ENCODE data around the gene ZNF33B. TPM values are rescaled to one million over a fixed set of nuclear protein-coding genes. Genes with fewer than 3 reads are reported as not detected.
A peak's percentile ranks its signal among the peaks of the same experiment; 100 is the strongest.

The ZNF33B gene
- total and polyA plus RNA-seq, 8 donors, result 18.9 to 83.8 (median 57.7) TPM

DNA sequence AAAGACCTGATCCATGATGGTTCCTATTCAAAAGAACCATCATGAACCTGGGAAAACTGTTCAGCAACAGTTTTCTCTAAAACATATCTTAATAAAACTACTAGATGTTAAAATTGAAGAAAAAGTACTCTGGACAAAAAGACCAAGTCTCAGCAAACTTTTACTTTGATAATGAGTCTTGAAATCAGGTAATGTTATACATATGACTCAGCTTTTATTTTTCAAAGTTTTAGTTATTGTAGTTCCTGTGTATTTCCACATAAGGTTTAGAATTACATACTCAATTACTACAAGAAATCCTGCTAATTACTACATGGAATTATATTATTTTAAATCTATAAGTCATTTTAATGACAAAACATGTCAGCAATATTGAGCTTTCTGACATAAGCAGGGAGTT lies 42.2 kb downstream of the ZNF33B start:
- Histone ChIP-seq H3K27me3 (no peaks in the 10 kb centered on the region), H3K36me3 (peaks cover 18 to 48% (median 23%) of the 10 kb centered on the region in 3 donors), H3K27ac (no peak overlapping the region), H3K9me3 (peaks cover 0 to 12% (median 6%) of the 10 kb centered on the region in 4 donors), H3K4me3 (no peak overlapping the region), H3K4me1 (no peaks in the 10 kb centered on the region)
- FAIRE-seq, result peak; percentile 9
- no peak for ATAC-seq
- intact Hi-C loops (cut with DNase I), result no loop called here
- no peak for DNase-seq
- TF ChIP-seq, protein P1, sequence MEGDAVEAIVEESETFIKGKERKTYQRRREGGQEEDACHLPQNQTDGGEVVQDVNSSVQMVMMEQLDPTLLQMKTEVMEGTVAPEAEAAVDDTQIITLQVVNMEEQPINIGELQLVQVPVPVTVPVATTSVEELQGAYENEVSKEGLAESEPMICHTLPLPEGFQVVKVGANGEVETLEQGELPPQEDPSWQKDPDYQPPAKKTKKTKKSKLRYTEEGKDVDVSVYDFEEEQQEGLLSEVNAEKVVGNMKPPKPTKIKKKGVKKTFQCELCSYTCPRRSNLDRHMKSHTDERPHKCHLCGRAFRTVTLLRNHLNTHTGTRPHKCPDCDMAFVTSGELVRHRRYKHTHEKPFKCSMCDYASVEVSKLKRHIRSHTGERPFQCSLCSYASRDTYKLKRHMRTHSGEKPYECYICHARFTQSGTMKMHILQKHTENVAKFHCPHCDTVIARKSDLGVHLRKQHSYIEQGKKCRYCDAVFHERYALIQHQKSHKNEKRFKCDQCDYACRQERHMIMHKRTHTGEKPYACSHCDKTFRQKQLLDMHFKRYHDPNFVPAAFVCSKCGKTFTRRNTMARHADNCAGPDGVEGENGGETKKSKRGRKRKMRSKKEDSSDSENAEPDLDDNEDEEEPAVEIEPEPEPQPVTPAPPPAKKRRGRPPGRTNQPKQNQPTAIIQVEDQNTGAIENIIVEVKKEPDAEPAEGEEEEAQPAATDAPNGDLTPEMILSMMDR (IDR thresholded peaks at IDR 0.05), result no peak

DNA sequence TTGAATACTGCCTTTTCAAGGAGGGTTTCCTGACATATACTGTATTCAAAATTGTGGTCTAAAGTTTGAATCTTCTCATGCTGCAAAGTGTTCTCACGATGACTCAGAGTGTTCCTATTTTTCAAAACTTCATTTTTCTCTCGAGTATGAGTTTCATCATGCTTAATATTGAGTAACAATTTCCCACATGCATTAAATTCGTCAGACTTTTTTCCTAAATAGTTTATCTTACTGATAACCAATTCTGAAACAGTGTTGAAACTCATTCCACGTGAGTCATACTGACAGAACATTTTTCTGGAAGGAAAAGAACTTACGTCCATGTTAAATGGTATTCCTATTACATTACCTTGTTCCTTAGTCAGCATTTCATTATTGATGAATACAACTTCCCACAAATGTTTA lies 44.1 kb downstream of the ZNF33B start:
- no peak for FAIRE-seq
- H3K4me1 ChIP-seq, result no peaks in the 10 kb centered on the region
- H3K9me3 ChIP-seq, result peaks cover 0 to 12% (median 6%) of the 10 kb centered on the region in 4 donors
- ATAC-seq, result peak in 1 of 4 donors; percentile 13
- TF ChIP-seq, protein P1 (IDR thresholded peaks at IDR 0.05), result no peak
- intact Hi-C loops (cut with DNase I), result no loop called here
- no peak for DNase-seq
- H3K27ac ChIP-seq, result no peak overlapping the region
- WGBS, 2 donors, result 75 to 84% methylated on average over 5 of the region's 5 CpGs
- peaks cover 19 to 48% (median 23%) of the 10 kb centered on the region in 3 donors for H3K36me3 ChIP-seq
- H3K27me3 ChIP-seq, result no peaks in the 10 kb centered on the region
- H3K4me3 ChIP-seq, result no peak overlapping the region

DNA sequence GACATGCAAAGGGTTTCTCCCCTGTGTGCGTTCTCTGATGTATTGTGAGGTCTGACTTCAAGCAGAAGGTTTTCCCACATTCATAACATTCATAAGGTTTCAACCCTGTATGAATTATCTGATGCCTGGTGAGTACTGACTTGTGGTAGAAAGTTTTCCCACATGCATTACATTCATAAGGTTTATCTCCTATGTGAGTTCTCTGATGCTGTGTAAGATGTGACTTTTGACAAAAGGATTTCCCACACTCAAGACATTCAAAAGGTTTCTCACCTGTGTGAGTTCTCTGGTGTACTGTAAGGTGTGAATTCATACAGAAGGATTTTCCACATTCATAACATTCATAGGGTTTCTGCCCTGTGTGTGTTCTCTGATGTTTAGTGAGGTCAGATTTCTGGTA lies 45.1 kb downstream of the ZNF33B start:
- peaks cover 19 to 52% (median 23%) of the 10 kb centered on the region in 3 donors for H3K36me3 ChIP-seq
- 97 to 100% methylated on average over 1 of the region's 1 CpG for WGBS, 2 donors
- no peak overlapping the region for H3K4me3 ChIP-seq
- no peak for ATAC-seq
- H3K9me3 ChIP-seq, result peaks cover 0 to 12% (median 6%) of the 10 kb centered on the region in 4 donors
- FAIRE-seq, result no peak
- H3K27ac ChIP-seq, result no peak overlapping the region
- DNase-seq, result no peak
- TF ChIP-seq, protein P1 (IDR thresholded peaks at IDR 0.05), result no peak
- intact Hi-C loops (cut with DNase I), result no loop called here
- H3K4me1 ChIP-seq, result no peaks in the 10 kb centered on the region
- no peaks in the 10 kb centered on the region for H3K27me3 ChIP-seq

DNA sequence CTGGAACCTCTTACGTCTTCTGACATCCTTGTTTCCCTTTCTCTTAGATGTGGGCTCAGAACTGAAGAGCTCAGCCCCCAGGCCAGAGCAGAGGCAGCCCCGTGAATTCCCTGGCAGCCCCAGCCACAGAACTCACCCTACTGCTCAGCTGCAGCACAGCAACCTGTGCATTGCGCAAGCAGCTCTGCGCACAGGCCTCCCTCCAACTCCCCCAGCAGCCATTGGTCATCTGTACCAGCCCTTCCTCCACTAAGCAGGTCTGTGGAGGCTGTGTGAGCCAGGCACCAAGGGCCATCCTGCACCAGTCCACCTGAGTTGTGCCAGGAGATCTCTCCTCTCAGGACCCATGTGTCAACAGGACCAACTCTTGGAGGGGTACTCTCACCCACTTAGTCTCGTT lies 54.5 kb downstream of the ZNF33B start:
- FAIRE-seq, result no peak
- no peaks in the 10 kb centered on the region for H3K9me3 ChIP-seq

DNA sequence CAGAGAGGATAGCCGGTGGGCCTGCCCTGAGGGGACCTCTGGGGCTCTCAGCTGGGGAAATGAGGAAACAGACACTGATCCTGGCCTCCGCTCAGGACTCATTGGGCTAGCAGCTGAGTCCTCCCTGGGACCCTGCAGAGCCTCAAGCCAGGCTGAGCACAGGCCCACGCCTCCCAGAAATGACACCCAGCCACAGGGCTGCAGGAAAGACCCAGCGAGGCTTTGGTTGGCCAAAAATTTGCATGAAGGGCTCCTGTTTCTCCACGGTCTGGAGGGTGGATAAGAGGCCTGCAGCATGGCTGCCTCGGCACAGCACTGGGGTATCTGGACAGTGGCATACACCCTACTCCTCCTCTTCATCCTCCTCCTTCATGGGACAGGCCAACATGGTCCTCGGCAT lies 60.4 kb downstream of the ZNF33B start:
- WGBS, 2 donors, result 69 to 78% methylated on average over 7 of the region's 7 CpGs
- Histone ChIP-seq H3K27ac (no peak overlapping the region), H3K4me1 (no peaks in the 10 kb centered on the region), H3K4me3 (no peak overlapping the region), H3K27me3 (no peaks in the 10 kb centered on the region), H3K9me3 (no peaks in the 10 kb centered on the region), H3K36me3 (no peaks in the 10 kb centered on the region)
- FAIRE-seq (no peak), DNase-seq (no peak), ATAC-seq (no peak)
- TF ChIP-seq, protein P1 (IDR thresholded peaks at IDR 0.05), result no peak
- intact Hi-C loops (cut with DNase I), result no loop called here

More for the DNA sequence above, 54.5 kb downstream of the ZNF33B start:
- TF ChIP-seq, protein P1 (IDR thresholded peaks at IDR 0.05), result no peak
- intact Hi-C loops (cut with DNase I), result no loop called here
- H3K4me1 ChIP-seq, result no peaks in the 10 kb centered on the region
- no peaks in the 10 kb centered on the region for H3K27me3 ChIP-seq
- peak in 1 of 4 donors; percentile 30 for ATAC-seq
- H3K4me3 ChIP-seq, result no peak overlapping the region
- 95% methylated on average over 5 of the region's 5 CpGs for WGBS, 2 donors
- peaks cover 0 to 16% (median 0%) of the 10 kb centered on the region in 3 donors for H3K36me3 ChIP-seq
- no peak for DNase-seq
- no peak overlapping the region for H3K27ac ChIP-seq

All from pancreas (tissue), 10 donors.